Retinal pigment epithelial cell (primary cell): ENCODE results near the gene NWD2.
A peak's percentile ranks its signal among the peaks of the same experiment; 100 is the strongest.

ENCODE experiments used
- DNase-seq: peaks from one replicate; pipeline ENCODE4 v3.0.0-alpha.2; 2010; ENCODE audit warnings: low read depth
- H3K4me3 ChIP-seq: 2 replicates; pipeline ENCODE4 v1.5.1; 2011; ENCODE audit warnings: mild to moderate bottlenecking, low read length, control low read depth, moderate library complexity
- TF ChIP-seq, protein P1 (sequence below): conservative IDR thresholded peaks from 2 replicates; pipeline ENCODE4 v1.5.1; 2011; ENCODE audit warnings: low read depth, low read length, control low read depth, inconsistent platforms

NWD2 gene

GRCh38 chr4:37223732-37224131 is 20.8 kb upstream of the NWD2 start:
- TF ChIP-seq, protein P1, sequence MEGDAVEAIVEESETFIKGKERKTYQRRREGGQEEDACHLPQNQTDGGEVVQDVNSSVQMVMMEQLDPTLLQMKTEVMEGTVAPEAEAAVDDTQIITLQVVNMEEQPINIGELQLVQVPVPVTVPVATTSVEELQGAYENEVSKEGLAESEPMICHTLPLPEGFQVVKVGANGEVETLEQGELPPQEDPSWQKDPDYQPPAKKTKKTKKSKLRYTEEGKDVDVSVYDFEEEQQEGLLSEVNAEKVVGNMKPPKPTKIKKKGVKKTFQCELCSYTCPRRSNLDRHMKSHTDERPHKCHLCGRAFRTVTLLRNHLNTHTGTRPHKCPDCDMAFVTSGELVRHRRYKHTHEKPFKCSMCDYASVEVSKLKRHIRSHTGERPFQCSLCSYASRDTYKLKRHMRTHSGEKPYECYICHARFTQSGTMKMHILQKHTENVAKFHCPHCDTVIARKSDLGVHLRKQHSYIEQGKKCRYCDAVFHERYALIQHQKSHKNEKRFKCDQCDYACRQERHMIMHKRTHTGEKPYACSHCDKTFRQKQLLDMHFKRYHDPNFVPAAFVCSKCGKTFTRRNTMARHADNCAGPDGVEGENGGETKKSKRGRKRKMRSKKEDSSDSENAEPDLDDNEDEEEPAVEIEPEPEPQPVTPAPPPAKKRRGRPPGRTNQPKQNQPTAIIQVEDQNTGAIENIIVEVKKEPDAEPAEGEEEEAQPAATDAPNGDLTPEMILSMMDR = no peak
- DNase-seq = no peak
- no peak overlapping the region for H3K4me3 ChIP-seq

DNA sequence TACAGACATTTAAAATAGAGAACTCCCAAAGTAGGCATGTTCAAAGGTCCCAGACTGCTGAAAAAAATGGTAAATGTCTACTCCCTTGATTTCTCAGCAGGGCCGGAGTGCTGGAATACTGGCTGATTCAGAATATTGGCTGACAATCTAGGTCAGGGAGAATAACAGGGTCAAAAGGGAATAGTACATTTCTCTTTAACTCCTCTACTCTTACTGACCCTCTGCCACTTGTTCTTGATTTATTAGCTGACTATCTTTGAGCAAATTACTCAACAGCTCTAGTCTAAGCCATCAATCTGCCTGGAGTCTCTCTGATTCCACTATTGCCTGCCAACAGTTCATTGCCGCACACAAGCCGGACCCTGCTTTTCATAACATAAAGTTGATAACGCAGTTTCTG is 19.7 kb upstream of the NWD2 start:
- TF ChIP-seq, protein P1 = no peak
- no peak overlapping the region for H3K4me3 ChIP-seq
- DNase-seq = no peak

DNA sequence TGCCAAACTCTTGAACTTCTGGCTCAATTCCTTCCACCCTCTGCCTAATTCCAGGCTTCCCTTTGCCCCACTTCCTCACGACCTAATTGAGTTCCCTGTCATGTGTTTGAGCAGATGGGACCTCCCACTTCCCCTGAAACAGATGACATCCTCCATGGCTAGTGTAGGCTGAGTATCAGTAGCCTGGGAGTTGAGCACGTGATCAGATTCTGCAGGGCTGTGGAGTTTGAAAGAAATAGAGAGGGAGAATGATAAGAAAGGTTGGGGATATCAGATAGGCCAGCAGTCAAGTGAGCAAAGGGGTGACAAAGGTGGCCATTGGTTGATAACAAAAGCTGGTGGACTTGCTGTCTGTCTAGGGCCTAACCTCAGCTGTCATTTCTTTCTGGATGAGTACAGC is 18.8 kb upstream of the NWD2 start:
- no peak for DNase-seq
- H3K4me3 ChIP-seq = no peak overlapping the region
- TF ChIP-seq, protein P1 = no peak

DNA sequence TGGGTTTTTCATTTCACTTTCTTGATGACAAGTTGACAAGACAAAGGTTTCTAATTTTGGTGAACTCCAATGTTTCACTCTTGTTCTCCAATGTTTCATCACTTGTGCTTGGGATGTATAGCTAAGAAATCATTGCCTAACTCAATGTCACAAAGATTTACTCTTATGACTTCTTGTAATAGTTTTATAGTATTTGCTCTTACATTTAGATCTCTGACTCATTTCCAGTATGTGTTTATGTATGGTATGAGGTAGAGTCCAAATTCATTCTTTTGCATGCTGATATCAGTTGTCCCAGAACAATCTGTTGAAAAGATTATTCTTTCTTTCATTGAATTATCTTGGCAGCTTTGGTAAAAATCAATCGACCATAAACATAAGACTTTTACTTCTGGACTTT is 12.2 kb upstream of the NWD2 start:
- TF ChIP-seq, protein P1 = no peak
- no peak overlapping the region for H3K4me3 ChIP-seq
- DNase-seq = no peak

DNA sequence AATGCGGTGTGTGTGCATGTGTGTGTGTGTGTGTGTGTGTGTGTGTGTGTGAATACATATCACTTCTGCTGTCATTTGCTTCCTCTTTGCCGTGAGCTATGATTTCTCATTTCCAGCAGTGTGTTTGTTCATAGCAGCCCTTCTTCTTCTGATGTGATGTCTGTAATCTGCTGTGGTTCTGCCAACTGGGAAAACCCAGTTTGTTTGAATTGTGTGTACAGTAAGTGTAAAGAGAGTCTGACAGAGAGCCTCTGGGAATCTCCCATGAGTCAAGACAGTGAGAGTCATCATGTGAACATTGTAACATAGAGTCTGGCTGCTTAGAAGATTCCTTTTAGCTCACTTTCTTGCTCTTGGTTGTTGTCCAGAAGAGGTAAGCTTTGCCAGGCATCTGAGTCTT is 8.4 kb upstream of the NWD2 start:
- no peak for DNase-seq
- H3K4me3 ChIP-seq = no peak overlapping the region
- TF ChIP-seq, protein P1 = no peak

DNA sequence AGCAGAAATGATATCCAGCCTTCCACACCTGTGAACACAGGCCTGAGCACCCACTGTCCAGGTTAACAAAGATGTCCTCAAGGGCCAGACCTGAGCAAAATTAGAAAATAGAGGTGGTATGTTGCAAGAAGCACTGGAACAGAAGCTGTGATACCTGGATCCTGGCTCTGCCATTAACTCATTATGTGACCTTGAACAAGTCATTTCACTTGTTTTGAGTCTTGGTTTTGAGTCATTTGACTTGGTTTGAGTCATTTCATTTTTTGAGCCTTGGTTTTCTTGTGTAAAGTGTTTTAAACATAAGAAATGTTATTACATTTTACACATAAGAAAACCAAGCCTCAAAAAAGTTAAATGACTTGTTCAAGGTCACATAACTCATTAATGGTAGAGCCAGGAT is 2.9 kb upstream of the NWD2 start:
- no peak for DNase-seq
- no peak overlapping the region for H3K4me3 ChIP-seq

DNA sequence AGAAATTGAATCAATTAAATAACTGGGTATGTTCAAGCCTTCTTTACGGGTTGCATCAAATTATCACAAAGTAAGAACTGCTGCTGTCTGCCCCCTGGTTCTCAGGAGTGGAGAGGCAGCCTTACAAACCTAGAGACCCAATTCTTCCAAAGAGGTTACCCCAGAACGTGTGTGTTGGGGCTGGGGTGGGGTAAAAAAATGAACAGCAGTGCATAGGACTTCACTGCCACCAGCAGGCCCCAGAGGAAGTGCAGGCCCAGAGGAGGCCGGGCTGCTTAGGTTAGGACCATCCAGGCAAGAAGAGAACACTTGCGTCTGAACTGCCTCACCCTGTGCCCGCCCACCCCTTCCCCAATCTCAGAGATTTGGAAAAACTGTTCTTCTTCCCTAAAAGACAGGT is 1.5 kb upstream of the NWD2 start:
- no peak overlapping the region for H3K4me3 ChIP-seq
- TF ChIP-seq, protein P1 = peak; percentile 14
- DNase-seq = no peak

More for the DNA sequence above, 2.9 kb upstream of the NWD2 start:
- TF ChIP-seq, protein P1 = no peak
